Stimulated activated CD4-positive, alpha-beta T cell treated with anti-CD3 and anti-CD28 coated beads, TNF-alpha, amount 100 ng/mL, for 24 hours (primary cell): ENCODE results near the gene PTPRJ.
"Not testable (repeated sequence)": the region's sequence is repeated elsewhere in the genome, so short reads cannot be mapped to it uniquely, and the experiment has no call there.

Source experiments
- DNase-seq, 3 experiments: peaks; one replicate each; pipeline ENCODE4 v3.0.0-alpha.2; 2020; ENCODE audit warnings: low read depth in 3 of 3

Gene PTPRJ

DNA sequence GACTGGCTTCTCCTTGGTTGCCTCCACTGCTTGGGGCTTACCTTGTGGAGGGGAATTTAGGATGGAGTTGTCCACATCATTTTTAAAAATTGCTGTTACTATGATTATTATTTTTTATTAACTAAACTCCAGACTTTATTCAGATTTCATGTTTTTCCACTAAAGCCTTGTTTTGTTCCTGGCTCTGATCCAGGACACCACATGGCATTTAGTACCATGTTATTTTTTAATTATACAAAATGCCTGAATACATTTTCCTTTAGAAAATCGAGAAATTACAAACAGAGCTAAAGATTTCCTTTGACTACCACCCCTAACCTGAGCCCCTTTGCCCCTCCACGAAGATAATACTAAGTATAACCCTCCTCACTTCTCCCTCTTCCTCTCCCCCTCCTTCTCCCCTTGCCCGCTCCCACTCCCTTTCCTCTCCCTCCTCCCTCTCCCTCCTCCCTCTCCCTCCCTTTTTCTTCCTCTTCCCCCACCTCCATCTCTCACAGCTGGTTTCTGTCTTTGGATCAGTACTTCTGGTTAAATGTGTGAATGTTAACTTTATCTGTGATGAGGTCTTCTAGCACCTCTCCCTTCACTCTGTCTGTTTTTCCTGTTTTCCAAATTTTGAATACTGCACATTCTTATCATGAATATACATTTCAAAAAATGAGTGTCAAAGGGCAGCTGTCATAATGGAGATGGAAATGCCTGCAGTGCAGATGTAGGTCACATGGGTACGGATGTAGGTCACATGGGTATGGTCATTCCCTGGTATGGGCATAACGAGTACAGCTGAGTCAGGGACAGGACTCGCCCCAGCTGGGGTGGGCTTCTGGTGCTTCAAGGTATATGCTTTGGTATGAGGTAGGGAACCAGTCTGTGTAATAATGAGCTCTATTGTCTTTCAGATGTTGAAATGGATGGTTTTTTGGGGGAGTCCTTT is 181.9 kb downstream of the PTPRJ start:
- DNase-seq: no peak

- DNase-seq: no peak
Observed at GRCh38 chr11:48162885-48163268, 182.5 kb downstream of the PTPRJ start.

- no peak for DNase-seq
Observed at GRCh38 chr11:48163360-48164100, 183.2 kb downstream of the PTPRJ start.

- DNase-seq: no peak
Observed at GRCh38 chr11:48164836-48165235, 184.5 kb downstream of the PTPRJ start.

DNA sequence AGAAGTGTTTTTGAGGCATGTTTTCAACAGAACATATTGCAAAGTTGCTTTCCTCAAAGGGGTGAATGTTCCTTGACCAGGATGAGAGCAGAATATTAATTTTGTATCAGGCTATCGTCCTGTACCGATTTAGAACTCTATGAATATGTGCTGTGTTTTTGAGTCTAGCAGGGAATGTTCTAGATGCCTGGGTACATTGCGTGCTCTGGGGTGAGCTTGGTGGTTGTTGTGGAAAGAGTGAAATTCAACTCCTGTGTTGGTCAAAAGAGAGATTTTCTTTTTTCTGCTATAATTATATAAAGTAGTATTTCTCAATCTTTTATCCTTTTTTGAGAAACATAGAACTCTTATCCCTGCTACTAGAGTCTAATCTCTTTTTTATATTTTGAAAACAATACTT is 185.1 kb downstream of the PTPRJ start:
- no peak for DNase-seq

DNA sequence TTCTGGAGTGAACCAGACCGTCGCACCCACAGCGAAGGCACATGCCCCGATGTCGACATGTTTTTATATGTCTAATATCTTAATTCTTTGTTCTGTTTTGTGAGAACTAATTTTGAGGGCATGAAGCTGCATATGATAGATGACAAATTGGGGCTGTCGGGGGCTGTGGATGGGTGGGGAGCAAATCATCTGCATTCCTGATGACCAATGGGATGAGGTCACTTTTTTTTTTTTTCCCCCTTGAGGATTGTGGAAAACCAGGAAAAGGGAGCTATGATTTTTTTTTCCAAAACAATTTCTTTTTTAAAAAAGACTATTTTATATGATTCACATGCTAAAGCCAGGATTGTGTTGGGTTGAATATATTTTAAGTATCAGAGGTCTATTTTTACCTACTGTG is 187.0 kb downstream of the PTPRJ start:
- DNase-seq: no peak

- no peak for DNase-seq
Observed at GRCh38 chr11:48168815-48169214, 188.5 kb downstream of the PTPRJ start.

DNA sequence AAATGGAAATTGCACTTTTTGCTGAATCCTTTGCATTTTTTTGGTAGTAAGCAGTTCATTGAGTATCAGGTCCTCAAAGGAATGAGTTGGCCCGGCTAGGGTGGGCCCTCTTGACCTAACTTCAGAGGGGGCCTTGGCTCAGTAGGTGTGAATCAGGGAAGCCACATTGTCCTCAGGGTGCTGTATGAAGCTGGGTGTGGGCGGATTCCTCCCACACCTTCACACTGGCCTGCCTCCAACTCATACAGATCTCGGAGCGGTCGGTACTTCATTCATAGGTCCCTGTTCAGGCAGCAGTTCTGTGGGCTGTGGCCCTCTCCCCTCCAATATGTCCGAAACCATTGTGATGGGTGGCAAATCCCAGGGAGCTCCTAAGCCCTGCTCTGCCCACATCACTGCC is 188.9 kb downstream of the PTPRJ start:
- no peak for DNase-seq

- DNase-seq: no peak
Observed at GRCh38 chr11:48169717-48170116, 189.4 kb downstream of the PTPRJ start.

DNA sequence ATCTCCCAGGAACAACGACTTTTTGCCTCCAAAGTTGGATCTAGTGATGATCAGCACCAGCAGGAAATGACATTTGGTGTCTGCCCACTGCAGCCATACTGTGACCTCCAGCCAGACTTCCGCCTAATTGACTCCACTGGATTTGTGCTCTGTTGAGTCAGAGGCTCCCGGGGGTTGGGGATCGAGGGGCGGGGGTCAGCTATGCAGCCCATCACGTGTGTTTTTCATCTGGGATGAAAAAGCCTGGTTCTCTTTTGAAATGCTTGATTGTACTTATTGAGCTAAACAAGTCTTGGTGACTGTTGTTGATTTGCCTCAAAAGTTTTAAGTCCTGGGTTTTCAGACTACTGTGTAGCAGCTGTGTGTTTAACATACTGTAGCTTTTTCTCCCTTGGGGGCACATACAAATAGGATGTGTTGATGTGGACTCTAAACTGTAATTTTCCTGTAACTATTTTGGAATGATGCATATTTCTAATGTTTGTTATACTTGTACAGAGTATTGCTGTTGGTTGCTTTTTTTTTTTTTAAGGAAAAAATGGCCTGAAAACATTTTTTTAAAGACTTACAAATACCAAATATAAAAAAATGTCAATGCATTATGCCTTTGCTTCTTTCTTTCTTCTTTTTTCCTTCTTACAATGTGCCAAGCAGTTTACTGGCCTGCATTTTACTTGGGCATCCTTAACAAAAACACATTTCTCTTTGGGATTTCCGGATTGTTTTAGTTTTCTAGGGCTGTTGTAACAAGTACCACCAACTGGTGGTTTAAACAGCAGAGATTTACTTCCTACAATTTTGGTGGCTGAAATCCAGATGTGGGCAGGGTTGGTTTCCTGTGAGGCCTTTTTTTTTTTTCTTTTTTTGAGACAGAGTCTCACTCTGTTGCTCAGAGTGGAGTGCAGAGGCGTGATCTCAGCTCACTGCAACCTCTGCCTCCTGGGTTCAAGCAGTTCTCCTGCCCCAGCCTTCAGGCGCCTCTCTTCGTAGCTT is 190.2 kb downstream of the PTPRJ start:
- DNase-seq: no peak

DNA sequence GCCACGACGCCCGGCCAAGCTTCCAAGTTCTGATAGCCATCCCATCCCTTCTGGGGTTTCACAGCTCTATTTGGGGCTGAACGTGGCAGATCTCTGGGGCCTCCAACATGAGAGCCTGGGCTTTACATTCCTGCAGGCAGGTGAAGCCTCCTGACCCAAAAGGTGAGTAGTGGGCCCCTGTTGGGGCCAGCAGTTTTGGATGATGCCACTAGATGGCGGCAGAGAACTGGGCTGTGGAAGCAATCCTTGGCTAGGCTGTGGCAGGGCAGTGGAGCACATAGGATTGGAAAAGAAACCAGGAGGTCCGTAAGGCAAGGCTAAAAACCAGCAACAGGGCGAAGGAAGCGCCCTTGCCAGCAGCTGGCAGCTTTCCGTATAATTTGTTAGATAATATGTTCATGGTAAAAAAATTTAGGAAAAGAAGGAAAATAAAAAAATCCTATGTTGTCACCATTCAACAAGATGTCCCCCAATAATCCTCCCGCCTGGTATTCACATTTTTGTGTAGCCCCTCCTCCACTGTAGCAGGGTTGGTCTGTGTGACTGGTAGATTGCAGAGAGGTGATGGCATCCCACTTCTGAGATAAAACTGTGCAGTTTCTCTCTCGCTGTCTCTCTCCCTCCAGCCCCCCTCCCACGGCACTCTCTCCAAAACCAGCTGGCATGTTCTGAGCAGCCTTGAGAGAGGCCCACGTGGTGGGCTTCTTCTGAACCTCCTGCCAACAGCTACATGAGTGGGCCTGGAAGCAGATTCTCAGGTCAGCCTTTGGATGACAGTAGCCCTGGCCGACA is 192.7 kb downstream of the PTPRJ start:
- peak; percentile 27 to 62 (median 46) for DNase-seq

DNA sequence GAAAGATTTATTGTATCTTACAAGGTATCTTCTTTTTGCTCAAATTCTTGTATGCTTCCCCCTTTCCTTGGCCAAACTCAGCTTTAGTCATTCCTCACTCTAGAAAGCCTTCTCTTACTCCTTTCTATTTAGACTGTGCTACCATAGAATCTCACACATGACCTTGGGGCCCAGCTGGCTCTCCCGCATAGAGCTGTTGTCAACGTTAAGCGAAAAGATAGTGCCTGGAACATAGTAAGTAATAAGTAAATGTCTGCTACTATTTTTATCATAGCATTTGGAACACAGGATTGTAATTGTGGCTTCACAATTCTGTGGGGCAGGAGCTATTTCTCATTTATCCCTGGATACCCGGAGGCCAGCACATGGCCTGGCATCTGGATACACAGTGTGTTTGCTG is 197.3 kb downstream of the PTPRJ start:
- DNase-seq: no peak

GRCh38 chr11:48180627-48181026 is 200.3 kb downstream of the PTPRJ start:
- no peak for DNase-seq

DNA sequence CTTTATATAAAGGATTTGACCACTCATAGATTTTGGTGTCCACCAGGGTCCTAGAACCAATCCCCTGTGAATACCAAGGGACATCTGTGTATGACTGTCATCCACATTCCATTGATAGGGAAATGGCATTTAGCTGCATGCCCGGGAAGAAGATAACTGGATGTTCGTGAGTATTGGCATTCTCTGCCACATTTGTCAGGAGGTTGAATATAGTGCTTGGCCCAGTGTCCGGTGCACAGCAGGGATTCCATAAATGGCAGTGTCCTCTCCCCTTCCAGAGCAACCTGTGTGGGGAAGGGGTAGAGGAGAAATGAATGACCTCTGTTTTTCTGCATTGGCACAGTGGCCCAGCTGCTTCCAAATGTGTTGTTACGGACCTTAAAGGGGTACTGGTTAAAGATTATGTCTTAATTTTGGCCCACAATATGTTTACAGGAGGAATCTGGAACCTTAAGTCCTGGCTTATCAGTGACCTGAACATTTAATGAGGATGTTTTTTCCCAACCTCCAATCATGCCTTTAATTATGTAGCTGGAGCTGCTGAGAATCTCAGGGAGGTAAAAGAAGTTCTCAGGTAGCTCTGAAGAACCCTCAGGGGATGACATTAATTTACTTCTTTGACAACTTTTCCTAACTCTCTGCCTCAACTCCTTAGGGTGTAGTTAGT is 202.6 kb downstream of the PTPRJ start:
- no peak for DNase-seq

GRCh38 chr11:48184452-48184851 is 204.1 kb downstream of the PTPRJ start:
- no peak for DNase-seq

DNA sequence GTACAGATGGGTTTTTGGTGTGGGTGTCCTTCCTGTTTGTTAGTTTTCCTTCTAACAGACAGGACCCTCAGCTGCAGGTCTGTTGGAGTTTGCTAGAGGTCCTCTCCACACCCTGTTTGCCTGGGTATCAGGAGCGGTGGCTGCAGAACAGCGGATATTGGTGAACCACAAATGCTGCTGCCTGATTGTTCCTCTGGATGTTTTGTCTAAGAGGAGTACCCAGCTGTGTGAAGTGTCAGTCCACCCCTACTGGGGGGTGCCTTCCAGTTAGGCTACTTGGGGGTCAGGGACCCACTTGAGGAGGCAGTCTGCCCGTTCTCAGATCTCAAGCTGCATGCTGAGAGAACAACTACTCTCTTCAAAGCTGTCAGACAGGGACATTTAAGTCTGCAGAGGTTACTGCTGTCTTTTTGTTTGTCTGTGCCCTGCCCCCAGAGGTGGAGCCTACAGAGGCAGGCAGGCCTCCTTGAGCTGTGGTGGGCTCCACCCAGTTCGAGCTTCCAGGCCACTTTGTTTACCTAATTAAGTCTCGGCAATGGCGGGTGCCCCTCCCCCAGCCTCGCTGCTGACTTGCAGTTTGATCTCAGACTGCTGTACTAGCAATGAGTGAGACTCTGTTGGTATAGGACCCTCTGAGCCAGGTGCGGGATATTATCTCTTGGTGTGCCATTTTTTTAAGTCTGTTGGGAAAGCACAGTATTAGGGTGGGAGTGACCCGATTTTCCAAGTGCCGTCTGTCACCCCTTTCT is 210.7 kb downstream of the PTPRJ start:
- not testable (repeated sequence) for DNase-seq

- DNase-seq: no peak
Observed at GRCh38 chr11:48193876-48194275, 213.5 kb downstream of the PTPRJ start.

DNA sequence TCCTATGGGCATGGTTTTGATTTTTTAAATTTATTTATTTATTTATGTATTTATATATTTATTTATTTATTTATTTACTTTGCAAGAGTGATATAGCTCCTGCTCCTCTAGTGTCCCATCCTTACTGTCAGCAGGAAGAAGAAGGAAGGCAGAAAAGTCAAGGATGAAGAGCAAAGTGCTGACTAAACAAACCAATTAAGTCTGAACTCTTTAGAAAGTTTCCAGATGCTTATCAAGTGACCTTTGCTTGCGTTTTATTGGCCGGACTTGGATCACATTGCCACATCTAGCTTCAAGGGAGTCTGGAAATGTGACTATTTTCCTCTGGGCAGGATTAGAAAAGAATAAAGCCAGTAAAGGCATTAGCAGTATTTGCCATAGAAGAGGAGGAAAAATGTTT is 227.5 kb downstream of the PTPRJ start:
- DNase-seq: no peak

DNA sequence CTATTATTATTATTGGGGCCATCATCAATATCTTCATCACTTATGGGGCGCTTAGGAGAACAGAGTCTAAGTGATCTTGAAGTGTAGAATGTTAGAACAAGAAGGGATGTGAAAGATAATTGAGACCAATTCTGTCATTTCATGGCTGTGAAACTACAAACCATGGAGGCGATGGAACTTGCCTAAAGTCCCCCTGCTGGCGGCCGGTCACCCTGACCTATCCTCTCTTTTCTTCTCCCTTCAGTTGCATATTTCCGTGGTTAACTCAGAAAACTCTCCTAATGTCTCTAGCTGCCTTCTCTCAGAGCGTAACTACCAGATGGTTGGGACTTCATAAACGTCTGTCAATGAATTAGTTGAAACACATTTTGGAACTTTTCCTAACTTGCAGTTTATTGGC is 229.7 kb downstream of the PTPRJ start:
- no peak for DNase-seq

GRCh38 chr11:48216510-48216909 is 236.2 kb downstream of the PTPRJ start, which contains the start of gene OR4B1:
Gene OR4B1, plus strand, starts transcription at chr11:48216810. Its CDS starts 0 bp downstream, at chr11:48216810.
- no peak for DNase-seq
